GM21825 (cell line): ENCODE data around the gene GALNT7.
A peak's percentile ranks its signal among the peaks of the same experiment; 100 is the strongest.

Experiments used
- ATAC-seq: cut with Tn5 transposase; IDR thresholded peaks from one replicate; pipeline ENCODE4 v1.9.1; 2021; ENCODE audit warnings: mild to moderate bottlenecking, moderate library complexity; ENCODE audit not compliant: unreplicated experiment

Gene GALNT7

GRCh38 chr4:173235050-173235449 lies 66.4 kb downstream of the GALNT7 start:
- no peak for ATAC-seq

GRCh38 chr4:173236301-173236700 lies 67.7 kb downstream of the GALNT7 start:
- ATAC-seq: no peak

DNA sequence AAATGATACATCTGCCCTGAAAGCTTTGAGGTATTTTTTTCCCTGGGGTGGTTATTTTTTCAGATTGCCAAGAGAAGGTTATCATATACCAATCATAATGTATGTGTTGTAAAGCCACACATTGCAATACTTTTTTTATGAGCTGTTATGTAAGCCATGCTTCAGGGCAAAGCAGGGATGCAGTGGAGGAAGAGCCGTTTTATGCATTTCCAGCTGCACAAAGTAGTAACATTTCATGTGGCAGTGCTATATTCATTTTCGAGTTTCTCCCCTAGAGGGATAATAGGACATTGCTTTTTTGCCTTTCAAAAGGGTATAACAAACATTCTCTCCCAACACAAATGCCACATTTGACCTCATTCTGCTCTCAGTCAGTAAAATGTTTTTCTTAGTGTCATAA lies 68.5 kb downstream of the GALNT7 start:
- no peak for ATAC-seq

DNA sequence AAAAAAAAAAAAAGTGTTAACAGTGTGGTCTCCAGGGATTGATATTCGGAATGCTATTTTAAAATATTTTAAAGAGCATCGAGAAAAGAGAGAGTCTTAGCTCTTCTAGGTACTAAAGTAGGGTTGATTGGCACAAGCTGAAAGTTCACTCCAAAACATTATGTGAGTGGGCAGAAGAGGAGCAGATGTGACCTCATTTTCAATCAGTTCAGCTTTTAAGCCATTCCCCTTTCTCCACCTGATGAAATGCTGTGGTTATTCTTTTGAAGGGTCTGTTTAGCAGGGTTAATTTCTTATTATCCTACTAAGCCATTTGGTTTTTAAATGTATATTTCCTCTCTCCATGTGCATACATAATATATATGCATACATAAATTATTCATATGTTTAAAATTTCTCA lies 69.2 kb downstream of the GALNT7 start:
- ATAC-seq: no peak

GRCh38 chr4:173240696-173241095 lies 72.1 kb downstream of the GALNT7 start:
- ATAC-seq: no peak

DNA sequence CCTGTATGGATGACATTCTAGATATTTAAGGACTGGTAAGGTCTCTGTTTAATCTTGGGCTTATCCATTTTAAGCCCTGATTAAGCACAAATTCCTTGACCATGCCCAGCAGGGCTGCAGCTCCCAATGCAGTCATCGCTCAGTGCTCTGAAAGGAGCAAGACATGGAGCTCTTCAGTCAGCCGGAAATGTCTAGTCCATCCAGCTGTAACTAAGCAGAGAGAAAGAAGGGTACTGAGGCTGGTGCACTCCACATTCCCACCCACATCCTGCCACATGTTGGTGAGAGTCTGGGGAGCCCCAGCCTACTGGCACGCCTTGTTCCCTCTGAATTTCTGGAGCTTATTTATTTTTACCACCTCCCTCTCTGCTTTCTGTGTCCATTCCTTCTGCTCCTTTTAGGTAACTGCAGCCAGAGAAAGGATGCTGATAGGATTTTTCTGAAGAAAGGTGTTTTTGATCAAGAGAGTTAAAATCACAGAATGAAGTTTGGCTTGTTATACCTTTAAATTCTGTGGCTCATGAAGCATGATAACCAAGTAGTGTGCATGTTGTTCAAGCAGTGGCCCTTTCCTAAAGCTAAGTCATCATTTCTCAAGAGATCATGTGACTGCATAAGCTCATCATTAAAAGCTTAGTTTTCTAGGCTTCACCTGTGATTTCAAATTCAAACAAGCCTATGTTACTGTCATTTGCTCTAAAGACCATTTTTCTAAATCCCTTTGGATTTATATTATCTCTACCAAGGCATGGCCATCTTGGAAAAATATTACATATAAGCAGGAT lies 74.0 kb downstream of the GALNT7 start:
- ATAC-seq: no peak

DNA sequence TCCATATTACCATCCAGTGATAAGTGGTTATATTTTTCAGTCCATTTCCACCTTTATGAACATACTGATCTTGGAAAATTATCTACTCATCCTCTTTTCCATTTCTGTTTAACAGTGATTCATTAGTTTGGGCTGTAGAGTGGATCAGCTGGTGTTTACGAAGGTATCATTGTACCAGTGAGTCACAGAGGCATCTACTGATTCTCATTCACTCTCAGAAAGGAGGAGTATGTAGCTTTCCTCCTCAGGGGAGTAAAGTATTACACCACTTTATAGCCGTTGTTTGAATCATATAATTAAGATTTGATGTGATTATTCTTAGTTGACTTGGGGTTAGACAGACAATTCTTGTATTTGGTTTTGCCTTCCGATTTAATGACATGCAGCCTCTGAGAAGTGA lies 74.7 kb downstream of the GALNT7 start:
- no peak for ATAC-seq

DNA sequence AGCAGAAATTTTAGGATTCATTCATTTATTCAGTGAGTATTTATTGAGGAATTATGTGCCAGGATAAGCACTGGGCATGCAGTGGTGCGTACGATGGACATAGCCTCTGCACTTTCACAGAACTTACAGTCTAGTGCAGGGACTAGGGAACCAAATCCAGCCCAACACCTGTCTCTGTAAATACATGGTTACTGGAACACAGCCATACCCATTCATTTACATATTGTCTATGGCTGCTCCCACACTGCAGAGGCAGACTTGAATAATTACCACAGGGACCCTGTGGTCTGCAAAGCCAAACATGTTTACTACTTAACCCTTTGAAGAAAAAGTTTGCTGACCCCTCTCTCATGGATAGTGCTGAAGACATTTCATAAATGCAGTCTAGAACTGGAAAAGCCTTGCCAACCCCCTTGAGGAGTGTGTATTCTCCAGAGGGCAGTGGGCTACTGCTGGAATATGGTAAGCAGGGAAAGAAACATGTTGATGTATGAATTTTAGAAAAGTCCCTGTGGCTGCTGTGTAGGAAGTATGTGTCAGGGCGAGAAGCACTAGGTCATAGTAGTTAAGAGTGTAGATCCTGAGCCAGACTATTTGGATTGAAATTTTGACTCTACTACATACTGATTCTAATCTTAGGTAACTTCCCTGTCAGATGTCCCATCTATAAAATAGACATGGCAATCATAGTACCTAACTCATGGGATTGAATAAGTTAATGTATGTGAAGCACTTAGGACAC lies 75.5 kb downstream of the GALNT7 start:
- peak; percentile 74 for ATAC-seq

DNA sequence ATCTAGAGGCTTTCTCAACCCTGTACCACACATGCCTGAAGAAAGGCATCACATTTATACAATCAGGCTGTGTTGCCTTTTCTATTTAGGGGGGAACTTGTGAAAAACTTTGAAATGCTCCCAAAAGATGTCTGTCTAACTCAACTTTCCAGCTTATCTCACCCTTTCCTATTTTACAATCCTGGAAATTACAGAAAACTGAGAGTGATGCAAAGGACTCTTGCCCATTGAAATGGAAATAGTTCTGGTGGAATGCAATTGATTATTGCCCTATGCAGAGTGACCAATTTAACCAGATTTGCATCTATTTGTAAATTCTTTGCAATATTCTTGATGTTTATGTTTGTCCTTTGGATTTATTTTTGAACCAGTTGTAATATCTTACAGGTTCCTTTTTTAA lies 77.3 kb downstream of the GALNT7 start:
- ATAC-seq: no peak

GRCh38 chr4:173246719-173247118 lies 78.1 kb downstream of the GALNT7 start:
- peak; percentile 55 for ATAC-seq

- no peak for ATAC-seq
Observed at GRCh38 chr4:173247321-173247720, 78.7 kb downstream of the GALNT7 start.

DNA sequence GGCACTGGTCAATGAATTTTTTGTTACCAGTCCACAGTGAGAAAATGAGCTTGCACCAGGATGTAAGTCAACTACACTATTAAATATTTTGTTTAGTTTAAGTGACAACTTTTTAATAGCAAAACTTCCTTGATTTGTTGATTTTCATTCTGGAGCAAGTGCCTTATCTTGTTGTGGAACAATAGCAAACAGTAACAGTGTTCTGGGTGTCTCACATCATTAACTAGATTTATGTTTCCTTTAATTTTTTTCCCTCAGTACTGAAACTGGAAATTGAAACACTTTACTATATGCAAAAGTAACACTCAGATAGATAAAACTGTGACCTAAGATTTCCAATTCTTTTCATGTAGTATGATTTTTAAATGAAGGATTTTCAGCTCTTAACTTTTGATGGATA lies 80.1 kb downstream of the GALNT7 start:
- no peak for ATAC-seq

DNA sequence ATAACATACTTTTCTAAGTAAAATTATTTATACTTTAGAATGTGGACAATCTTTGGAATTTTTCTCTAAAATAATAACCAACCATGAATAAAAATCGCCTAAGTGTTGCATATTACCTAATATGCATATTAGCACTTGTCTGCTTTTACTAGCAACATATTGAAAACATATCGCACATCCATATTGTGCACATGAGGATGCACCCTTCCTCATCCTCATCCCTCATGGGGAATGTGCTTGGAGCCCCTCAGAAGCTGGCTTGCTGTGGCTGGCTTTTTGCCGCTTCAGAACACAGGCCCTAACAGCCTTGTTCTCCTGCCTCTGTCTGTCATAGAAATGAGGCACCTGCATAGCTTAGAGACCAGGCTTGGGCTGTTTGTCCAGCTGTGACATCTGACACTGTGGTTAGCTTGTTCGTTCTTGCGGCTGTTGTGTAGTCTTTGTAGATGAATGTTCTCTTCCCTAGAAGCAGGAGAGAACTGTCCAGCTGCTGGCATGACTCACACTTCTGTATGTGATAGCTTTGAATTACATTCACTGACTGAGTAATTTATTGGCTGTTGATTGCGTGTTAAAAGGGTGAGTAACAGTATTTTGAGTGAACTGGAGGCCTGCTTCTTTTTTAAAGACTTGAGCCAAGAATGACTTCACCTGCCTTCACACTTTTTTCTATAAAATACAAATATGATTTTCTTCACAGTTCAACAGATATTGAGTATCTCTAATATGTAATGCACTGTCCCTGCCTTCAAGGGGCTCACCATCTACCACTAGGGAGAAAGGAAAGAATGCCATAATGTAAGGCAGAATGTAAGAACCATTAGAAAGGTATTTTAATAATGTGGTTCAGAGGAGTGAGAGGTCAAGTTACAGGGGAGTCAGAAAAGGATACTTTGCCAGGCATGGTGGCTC lies 83.7 kb downstream of the GALNT7 start:
- ATAC-seq: peak; percentile 93

- ATAC-seq: no peak
Observed at GRCh38 chr4:173253561-173253960, 85.0 kb downstream of the GALNT7 start.

GRCh38 chr4:173254646-173255045 lies 86.0 kb downstream of the GALNT7 start:
- no peak for ATAC-seq

DNA sequence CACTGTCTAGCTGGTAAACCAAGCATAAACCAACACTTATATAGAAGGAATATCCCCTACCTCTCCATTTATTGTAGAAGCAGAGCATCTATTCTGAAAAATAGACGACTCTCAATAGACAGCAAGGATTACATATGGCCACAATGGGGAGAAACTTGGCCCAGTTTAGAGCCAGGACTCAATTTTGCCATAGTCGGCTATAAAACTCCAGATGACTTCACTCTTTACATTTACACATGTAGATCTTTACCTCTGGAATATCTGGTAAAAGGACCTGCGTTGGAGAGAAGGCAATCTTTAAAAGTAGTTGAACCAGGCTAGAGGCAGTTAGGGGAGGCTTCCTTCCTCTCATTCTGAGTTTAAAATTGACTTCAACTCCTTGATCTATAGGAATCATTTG lies 88.2 kb downstream of the GALNT7 start:
- no peak for ATAC-seq

- ATAC-seq: peak; percentile 92
Observed at GRCh38 chr4:173257732-173258717, 89.4 kb downstream of the GALNT7 start.

DNA sequence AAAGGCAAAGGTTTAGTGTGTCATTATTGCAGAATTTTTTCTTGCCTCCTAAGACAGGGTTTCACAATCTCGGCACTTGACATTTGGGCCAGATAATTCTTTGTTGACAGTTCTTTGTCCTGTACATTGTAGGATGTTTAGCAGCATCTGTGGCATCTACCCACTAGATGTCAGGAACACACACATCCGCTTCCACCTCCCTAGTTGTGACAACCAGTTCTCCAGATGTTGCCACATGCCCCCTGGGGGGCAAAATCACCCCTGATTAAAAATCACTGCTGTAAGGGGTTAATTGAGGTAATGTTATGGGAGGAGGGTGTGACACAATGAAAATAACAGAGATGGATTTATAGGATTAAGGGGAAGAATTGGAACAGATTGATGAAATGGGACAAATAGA lies 90.3 kb downstream of the GALNT7 start:
- no peak for ATAC-seq

- ATAC-seq: no peak
Observed at GRCh38 chr4:173259310-173259709, 90.7 kb downstream of the GALNT7 start.

- no peak for ATAC-seq
Observed at GRCh38 chr4:173261052-173261451, 92.4 kb downstream of the GALNT7 start.
